T follicular helper cell (primary cell): ENCODE data around the gene KCNH4.
"Not testable (repeated sequence)": the region's sequence is repeated elsewhere in the genome, so short reads cannot be mapped to it uniquely, and the experiment has no call there.

Source experiments
- DNase-seq: peaks from one replicate; pipeline ENCODE4 v3.0.0-alpha.2; 2020; ENCODE audit warnings: low read depth

Gene KCNH4

DNA sequence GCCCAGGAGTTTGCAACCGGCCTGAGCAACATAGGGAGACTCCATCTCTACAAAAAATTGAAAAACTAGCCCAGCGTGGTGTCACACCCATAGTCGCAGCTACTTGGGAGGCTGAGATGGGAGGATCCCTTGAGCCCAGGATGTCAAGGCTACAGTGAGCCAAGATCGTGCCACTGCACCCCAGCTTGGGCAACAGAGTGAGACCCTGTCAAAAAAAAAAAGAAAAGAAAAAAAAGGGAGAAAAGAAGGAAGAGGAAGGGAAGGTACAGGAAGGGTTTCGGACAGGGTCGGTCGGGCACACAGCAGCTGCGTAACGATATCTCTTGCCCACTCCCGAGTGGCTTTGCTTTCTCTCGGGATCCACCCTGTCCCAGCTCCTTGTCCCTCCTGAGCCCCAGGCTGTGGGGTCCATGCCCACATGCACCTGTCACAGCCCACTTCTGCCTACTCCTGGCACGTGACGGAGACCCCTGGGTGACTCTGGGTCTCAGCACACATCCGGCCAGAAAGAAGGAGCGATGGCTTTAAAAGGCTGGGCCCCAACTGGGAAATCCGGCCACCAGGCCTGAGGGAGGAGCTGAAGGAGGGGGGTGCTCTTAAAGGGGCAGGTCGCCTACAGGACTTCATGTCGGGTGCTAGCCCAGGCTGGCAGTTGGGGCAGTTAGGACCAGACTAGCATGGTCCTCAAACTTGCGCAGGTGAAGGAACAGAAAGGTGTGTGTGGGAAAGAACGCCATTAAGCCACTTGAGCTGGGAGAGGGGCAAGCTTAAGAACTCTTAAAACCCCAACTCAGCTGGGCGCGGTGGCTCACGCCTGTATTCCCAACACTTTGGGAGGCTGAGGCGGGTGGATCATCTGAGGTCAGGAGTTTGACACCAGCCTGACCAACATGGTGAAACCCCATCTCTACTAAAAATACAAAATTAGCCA is 13.3 kb upstream of the KCNH4 start, which contains the start of gene GHDC:
Gene GHDC (minus strand): TSS at position 526 of the 931 bp plus-strand sequence. CDS start 913 bp downstream, outside the sequence.
- DNase-seq = peak; percentile 66

DNA sequence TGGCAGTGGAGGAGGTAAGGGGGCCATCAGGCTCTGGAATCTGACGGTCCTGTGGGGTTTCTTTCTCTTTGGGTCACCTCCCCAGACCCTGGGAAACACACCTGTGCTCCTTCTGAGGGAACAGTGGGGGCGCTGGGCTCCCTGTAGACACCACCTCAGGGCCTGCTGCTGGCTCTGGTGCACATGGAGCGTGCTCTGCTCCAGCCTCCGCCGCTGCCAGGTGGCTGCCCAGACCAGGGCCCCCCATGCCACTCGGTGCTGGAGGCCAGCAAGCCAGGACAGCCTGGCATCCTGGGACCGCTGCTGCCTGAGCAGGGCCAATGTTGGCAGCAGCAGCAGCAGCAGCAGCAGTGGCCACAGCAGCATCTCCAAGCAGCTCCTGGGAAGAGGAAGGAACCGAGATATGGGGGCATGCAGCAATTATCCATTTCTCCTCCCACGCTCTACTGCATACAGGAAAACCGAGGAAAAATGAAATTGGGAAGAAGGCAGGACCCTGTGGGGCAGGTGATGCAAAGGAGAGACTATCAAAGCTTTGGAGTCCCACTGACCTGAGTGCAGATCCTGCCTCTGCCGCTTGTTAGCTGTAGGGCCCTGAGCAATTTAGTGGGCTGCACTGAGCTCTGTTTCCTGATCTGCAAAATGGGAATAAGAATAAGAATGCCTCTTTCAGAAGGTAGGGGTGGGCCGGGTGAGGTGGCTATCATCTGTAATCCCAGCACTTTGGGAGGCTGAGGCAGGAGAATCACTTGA is 12.4 kb upstream of the KCNH4 start:
- no peak for DNase-seq

DNA sequence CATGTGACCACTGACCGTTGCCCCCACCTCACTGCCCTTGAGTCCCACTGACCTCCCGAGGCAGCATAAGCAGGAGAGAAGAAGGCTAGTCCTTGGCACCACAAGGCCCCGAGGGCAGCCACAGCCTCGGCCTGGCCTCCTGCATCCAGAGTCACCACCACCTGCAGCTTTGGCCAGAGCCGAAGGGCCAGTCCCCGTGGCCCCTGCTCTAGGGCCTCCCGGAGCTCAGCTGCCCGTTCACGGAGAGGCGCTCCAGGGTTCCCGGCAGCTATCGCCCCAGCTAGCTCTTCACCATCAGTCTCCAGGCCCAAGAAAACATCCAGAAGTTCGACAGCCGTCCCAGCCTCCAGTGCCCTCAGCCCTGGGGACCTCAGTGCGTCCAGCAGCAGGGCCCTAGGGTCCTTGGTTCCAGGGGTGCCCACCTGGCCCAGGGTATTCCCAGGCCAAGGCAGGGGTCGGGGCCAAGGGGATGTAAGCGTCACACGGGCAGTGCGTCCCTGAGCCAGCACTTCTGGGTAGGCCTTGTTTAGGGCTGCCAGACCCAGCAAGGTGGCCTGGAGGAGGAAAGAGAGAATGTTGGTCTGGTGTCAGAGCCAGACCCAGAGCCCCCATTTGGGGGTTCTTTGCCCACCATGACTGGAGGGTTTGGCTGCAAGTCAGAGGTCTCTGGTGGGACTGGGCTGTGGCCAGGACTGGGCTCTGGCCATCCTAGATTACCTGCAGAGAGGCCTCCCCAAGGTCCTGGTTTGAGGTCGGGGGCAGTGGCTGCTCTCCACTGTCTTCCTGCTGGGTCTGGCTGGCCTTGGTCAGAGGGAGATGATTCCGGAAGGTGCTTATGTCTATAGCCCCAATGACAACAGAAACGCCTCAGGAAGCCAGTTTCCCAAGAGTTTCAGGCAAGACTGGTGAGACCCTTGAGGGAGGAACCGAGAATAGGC is 11.5 kb upstream of the KCNH4 start:
- no peak for DNase-seq

DNA sequence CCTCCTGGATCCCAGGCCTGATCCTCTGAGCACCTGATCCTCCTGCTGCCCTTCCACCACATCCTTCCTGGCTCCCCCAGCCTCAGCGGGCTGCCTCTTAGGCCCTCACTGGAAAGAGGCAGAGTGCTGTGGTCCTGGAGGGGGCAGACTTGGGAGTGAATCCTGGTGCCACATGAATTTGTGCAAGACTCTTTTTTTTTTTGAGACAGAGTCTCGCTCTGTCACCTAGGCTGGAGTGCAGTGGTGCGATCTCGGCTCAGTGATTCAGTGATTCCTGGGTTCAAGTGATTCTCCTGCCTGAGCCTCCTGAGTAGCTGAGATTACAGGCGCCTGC is 10.3 kb upstream of the KCNH4 start:
- DNase-seq = no peak

DNA sequence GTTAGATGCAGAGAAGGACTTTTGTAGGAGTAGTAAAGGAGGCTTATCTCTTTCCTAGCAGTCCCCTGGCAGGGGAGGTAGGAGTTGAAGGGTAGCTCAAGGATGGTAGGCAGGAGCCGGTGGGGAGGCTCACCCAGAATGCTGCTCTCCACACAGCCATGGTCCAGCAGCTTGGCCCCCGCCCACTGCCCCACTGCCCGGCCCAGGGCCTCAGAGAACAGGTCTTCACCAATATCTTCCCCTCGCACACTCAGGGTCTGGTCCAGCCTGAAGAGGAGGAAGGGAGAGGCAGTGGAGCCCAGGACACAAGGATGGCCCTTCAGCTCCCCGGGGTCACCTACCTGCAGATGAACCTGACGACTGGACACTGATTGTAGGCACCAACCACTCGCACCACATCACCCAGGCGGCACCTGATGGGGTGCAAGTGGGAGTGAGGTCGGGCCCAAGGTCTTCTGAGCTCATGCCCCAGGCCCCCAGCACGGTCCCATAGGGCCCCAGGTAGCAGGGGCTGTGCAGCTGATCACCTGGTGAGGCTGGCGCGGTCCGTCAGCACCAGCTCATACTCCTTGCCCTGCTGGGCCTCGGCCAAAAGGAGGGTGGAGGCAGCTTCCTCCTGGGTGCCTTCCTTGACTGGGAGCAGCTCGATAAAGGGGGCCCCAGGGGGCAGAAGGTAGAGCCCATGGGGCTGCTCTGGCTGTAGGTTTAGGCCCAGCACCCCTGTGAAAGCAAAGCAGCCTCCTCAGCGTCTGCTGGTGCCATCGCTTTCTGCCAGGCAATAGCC is 9.7 kb upstream of the KCNH4 start:
- DNase-seq = no peak

DNA sequence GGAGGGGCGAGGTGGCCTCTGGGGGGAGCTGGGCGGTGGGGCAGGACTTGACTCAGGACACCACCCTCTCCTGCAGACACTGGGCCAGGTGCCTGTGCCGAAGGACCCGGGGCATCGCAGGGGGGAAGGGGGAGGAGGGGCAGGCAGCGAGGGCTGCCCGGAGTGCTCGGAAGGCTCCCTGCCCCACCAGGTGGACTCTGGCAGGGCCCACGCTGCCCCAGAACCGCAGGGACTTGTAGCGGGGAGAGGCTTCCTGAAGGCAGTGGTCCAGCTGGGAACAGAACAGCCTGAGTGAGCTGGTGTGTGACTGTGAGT is 8.7 kb upstream of the KCNH4 start:
- DNase-seq = no peak

DNA sequence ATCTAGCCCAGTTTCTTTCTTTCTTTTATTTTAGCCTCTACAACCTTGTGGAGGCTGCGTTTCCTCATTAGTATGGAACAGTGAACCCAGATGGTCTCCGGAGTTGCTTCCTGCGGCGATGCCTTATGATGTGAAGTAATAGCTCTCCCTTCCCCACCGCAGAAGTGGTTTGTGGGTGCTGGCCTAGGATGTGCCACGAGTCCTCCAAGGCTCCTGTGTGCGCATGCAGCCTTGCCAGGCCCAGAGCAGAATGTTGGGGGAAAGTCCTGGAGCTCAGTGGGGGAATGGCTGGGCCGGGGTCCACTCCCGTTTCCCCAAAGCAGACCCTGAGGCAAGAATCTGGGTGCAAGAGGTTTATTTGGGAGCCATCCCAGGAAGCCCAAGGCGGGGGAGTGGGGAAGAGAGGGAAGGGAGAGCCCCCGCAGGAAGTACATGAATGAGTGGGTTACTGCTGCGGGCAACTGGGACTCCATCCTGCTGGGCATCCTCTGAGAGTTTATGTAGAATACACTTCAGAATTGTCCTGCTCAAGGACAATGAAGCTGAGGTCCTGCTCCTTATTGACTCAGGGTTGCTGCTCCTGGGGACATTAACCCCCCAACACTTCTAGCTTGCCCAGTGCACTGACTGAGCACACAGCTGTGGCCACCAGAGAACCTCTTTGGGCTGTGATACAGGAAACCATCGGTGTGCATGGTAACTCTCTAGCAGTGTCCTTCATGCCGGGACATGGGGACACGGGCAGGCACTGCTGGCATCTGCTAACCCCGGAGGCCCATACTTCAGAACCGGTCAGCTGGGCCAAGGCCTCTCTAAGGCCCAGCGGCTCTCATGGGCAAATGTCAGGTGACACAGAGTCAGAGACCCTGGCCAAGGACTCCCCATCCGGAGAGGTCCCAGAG is 8.1 kb upstream of the KCNH4 start:
- no peak for DNase-seq

DNA sequence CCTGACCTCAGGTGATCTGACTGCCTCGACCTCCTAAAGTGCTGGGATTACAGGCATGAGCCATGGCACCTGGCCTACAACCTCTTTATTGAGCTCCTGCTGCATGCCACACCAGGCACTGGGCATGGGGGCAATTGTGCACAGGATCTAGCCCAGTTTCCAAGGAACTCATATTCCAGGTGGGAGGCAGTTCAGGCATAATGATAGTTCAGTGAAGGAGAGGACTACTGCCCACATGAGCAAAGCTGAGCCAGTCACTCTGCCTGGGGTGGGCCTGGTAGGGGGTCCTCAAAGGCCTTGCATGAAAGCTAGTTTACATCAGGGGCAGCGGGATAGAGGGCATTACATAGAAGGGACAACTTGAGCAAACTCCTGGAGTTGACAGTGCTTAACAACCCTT is 6.9 kb upstream of the KCNH4 start:
- DNase-seq = no peak

DNA sequence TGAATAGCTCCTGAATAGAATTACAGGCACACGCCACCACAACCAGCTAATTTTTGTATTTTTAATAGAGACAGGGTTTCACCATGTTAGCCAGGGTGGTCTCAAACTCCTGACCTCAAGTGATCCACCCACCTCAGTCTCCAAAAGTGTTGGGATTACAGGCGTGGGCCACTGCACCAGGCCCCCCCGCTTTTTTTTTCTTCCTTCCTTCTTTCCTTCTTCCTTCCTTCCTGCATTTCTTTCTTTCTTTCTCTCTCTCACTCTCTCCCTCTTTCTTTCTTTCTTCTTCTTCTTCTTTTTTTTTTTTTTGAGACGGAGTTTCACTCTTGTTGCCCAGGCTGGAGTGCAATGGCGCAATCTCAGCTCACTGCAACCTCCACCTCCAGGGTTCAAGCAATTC is 5.2 kb upstream of the KCNH4 start:
- DNase-seq = not testable (repeated sequence)

DNA sequence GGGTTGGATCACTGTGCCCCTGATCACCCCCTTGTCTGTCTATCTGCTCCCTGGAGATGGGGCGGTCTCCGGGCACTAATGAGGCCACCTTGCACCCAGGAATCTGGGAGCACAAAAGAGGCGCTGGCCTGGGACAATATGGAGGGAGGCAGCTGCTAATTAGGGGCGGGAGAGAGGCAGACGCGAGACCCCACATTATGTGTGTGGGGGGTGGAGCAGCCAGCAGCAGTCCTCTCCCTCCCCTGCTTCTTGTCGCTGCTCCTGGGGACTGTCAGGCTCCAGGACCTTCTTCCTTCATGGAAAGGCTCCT is 4.6 kb upstream of the KCNH4 start:
- DNase-seq = no peak

DNA sequence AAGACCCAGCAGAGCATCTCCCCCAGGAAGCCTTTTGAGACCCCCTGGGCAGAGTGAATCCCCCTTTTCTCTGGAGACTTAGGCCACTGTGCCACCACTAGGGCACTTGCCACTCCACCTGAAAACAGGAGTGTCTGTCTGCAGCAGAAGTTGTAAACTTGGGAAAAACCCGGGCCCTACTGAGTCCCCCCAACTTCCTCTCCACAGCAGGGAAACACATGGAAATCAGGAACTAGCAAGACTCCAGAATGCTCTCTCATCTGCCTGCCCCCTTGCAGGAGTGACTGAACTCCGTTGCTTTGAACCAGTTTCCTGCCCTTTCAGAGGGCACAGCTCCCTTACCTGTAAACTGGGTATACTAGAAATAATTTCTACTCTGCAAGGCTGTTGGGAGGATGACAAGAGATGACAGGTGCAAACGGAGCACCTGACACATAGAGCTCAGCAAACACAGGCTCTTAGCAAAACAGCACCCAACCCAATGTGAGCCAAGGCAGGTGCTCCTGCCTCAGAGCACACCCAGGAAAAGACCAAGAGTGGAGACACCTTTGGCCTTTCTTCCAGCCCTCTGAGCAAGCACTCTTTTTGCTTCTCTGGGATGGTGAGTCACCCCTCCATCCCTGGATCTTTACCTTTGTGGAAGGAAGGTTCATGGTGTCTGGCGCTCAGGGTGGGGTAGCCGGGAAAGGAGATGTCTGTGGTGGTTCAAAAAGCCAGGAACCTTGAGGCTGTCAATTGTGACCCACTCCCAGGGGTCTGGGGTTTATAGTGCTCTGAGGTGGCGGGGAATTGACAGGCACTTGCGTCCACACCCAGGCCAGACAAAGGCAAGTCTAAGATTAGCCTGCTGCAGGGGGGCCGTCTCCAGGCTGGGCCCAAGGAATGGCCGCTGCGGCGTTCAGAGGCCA is 4.0 kb upstream of the KCNH4 start, which contains the start of gene HCRT:
Gene HCRT (minus strand): TSS at position 740 of the 908 bp plus-strand sequence. CDS start 87 bp downstream, at position 653.
- DNase-seq = no peak

DNA sequence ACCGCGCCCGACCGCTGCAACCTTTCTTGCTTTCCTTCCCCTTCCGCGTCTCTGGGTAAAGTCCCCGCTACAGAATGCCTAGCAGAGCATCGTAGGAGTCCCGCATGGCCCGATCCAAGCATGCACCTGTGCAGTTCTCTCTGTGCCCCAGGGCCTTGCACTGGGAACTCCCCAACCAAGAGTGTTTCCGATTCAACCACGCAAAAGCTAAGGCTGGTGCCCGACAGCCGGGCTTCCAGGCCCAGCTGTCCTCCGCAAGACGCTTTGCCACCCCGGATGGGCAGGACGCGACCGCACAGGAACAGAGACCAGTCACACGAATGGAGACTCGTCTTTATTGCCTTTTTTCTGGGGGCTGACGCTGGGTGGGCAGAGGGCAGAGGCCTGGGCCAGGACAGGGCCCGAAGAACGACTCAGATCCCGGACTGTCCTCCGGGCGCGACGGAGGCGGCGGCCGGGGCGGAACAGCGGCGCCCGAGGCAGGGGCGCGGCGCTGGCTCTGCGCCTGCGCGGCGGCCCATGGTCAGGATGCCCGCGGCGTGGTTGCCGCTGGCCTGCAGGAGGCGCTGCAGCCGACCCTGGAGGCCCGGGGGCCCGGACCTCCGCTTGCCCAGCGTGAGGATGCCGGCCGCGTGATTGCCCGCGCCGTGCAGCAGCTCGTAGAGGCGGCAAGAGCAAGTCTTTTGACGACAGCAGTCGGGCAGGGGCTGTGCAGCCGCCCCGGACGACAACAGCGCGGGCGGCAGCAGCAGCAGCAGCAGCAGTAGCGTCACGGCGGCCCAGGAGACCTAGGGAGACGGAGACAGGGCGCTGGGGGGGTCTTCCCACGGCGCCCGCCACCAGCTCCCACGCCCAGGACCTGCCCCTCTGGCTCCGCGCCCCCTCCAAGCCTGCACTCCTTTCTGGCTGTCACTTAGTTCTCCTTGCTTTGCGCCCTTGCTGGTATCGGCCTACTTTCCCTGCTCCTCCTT is 3.1 kb upstream of the KCNH4 start:
- DNase-seq = peak; percentile 50

DNA sequence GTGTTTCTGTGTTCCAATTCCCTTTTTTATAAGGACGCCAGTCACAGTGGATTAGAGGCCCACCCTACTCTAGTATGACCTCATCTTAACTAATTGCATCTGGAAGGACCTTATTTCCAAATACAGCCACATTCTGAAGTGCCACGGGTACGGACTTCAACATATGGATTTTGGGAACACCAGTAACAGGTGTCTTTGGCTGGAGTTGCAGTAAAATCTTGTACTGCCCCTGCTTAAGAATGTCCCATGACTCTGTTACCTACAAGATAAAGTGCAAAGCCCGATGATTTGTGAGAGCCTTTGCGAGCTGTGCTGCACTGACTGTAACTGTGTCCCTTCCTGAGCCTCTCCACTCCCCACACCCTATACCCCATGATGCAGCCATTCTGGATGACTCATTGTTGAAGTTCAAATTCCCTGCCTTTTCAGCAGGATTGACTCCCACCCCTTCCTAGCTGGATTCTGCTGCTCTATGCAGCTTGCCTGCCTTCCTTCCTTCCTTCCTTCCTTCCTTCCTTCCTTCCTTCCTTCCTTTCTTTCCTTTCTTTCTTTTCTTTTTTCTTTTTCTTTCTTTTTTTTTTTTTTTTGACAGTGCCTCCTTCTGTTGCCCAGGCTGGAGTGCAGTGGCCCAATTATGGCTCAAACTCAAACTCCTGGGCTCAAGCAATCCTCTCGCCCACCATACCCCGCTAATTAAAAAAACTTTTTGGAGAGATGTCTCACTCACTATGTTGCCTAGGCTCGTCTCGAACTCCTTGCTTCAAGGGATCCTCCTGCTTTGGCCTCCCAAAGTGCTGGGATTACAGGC is 2.2 kb upstream of the KCNH4 start:
- no peak for DNase-seq

DNA sequence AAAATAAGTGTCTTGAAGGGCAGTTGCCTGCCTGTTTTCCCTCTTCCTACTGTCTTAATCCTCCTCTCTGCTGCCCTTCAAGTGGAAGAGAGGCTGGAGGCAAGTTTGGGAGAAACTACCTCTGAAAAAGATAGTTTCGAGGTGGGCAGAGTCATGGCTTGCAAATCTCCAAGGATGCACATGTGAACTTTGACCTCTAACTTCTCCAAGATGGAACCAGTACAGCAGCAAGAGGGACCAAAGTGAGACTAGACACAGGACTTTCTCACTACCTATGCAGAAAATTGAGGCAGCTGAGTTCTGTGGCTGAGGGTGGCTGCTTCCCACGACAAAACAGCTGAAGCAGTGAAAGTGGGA is 887 bp upstream of the KCNH4 start:
- DNase-seq = no peak

DNA sequence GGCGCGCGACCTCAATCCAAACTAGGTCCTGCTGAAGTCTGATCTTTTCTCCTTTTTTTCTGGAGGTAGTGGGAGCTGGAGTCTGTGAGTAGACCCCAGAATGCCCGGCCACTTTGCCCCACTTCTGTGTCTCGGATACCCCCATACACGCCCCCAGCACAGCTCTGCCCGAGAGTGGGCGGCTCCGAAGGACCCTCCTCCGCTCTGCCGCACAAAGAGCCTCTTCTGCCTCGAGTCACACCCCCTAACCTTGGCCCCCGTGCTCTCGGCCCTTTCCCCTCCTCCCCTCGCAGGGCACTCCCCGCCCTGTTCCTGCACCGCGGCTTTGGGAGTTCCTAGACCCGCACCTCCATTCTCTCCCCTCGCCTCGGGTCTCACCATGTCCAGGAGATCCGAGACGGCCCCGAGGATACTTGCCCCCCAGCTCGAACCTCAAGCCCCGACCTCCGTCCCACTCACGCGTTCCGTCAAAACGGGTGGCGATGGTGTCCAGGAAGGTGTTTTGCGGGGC is 476 bp downstream of the KCNH4 start:
- no peak for DNase-seq

DNA sequence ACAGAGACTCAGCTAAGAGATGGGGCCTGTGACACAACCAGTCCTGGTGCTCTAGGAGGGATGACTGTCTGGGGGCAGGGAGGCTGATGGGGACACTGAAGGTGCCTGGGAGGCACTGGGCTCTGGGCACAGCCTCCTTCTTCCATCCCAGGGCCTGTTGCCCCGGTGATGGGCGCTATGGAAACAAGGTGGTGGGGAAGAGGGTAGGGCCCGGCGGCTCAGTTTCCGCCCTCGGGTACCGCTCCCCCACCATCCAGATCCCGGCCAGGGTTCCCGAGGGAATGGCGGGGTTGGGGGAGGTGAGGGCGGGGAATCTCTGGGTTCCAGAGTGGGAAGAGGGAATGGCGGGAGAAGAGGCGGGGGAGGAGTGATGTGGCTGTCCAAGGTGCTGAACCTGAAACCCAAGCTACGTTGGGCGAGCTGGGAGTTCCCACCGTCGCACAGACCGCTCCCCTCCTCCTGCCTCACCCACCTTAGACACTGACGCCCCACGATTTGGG is 981 bp downstream of the KCNH4 start:
- DNase-seq = no peak

DNA sequence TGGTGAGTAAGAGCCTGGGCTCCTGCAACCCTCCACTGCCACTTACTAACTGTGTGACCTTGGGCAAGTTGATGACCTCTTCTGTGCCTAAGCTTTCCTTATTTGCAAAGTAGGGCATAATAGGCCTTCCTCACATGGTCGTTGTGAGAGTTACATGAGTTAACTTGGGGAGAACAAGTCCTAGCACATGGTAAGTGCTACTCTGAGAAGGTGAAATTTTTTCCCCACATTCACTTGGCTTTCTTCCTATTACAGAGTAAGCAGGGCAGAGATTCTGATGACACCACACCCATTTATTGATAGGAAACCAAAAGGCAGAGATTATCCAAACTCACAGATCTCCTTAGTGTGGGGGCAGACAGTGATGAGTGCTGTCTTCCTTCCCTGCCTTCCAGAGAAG is 1.6 kb downstream of the KCNH4 start:
- no peak for DNase-seq
